GM21423 (cell line): ENCODE results near the gene XYLT1.
"Not testable (repeated sequence)": the region's sequence is repeated elsewhere in the genome, so short reads cannot be mapped to it uniquely, and the experiment has no call there.

ENCODE experiments used
- ATAC-seq: cut with Tn5 transposase; IDR thresholded peaks from one replicate; pipeline ENCODE4 v1.9.1; 2021; ENCODE audit warnings: mild to moderate bottlenecking, moderate library complexity; ENCODE audit not compliant: unreplicated experiment

The XYLT1 gene

GRCh38 chr16:17470908-17471718 lies at the start of gene XYLT1:
TSS of gene XYLT1 (minus strand) at chr16:17470960. CDS start at chr16:17470796, 164 bp downstream.
- no peak for ATAC-seq

- ATAC-seq, result no peak
Measured at GRCh38 chr16:17520111-17520510, 49.4 kb upstream of the XYLT1 start.

- ATAC-seq, result no peak
Measured at GRCh38 chr16:17519101-17519955, 48.6 kb upstream of the XYLT1 start.

DNA sequence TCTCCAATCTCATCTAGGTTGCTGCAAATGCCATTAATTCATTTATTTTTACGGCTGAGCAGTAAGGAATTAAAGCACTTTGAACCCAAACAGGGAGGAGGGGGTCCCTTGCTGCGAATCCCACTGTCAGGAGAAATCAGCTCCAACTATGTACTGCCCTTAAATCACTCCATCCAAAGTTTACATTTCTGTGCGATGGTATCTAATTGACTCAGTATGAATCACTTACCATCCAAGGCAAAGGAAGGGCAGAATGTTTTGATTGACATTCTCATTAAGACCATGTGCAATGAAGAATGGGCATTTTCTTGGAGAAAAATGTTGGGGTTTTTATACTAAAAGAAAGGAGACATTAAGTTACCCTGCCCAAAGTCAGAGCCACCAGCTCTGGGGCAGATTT lies 47.7 kb upstream of the XYLT1 start:
- no peak for ATAC-seq

DNA sequence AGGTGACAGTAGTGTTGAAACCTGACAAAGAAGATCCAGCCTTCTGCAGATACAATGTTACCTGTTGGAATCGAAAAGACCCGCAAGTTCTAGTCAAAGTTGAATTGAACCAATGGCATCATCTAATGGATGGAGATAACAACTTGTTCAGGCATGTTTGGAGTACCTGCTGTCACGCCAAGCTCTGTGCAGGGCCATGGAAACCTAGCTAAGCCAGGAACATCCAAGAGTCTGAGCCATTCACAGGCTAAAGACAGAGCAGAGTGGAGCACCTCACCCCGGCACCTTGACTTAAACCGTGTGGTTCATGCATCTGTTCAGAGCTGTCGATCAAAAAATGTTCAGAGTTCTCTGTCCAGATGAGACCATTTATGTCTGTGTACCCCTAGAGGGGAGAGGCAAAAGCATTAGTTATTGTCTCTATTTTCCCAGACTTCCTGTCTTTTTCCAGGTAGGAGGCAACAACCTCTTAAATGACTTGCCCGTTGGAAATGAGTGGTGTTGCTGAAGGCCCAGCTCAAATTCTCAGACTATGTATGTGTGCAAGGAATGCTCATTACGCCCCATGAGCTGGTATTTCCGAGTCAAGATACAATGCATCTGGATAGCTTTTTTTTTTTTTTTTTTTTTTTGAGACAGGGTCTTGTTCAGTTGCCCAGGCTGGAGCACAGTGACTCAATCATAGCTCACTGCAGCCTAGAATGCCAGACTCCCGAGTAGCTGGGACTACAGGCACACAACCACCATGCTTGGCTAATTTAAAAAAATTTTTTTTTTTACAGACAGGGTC lies 44.9 kb upstream of the XYLT1 start:
- ATAC-seq, result no peak

GRCh38 chr16:17512636-17513220 lies 42.0 kb upstream of the XYLT1 start:
- no peak for ATAC-seq

GRCh38 chr16:17511340-17511739 lies 40.6 kb upstream of the XYLT1 start:
- ATAC-seq, result no peak

GRCh38 chr16:17510567-17510966 lies 39.8 kb upstream of the XYLT1 start:
- ATAC-seq, result no peak

DNA sequence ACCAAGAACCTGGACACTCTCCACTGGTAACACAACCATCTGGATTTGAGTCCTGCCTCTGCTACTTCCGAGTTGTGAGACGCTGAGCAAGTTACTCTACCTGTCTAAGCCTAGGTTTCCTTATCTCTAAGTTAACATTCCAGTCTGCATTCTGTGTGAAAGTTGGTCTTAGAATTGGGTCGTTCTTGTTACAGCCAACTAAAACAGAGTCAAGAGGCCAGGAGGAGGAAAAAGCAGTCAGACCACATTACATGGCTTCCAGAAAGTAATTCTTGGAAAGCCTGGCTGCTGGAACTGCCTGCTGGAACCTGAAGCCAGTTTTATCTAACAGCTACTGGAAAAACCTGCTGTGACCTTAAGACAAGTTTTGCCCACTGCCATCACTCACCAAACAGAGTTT lies 38.4 kb upstream of the XYLT1 start:
- ATAC-seq, result no peak

GRCh38 chr16:17508303-17508702 lies 37.5 kb upstream of the XYLT1 start:
- no peak for ATAC-seq

DNA sequence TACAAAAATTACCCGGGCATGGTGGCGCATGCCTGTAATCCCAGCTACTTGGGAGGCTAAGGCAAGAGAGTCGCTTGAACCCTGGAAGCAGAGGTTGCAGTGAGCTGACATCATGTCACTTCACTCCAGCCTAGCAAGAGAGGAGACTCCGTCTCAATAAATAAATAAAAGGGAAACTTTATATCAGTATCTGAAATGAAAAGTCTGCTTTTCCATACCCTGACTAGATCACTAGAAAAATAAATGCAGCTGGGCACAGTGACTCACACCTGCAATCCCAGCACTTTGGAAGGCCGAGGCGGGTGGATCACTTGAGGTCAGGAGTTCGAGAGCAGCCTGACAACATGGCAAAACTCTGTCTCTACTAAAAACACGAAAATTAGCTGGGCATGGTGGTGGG lies 36.8 kb upstream of the XYLT1 start:
- ATAC-seq, result not testable (repeated sequence)

- ATAC-seq, result not testable (repeated sequence)
Measured at GRCh38 chr16:17505828-17506227, 35.1 kb upstream of the XYLT1 start.

- no peak for ATAC-seq
Measured at GRCh38 chr16:17504050-17504449, 33.3 kb upstream of the XYLT1 start.

- no peak for ATAC-seq
Measured at GRCh38 chr16:17503331-17503730, 32.6 kb upstream of the XYLT1 start.

GRCh38 chr16:17501321-17501720 lies 30.6 kb upstream of the XYLT1 start:
- no peak for ATAC-seq

GRCh38 chr16:17499223-17499902 lies 28.6 kb upstream of the XYLT1 start:
- no peak for ATAC-seq

DNA sequence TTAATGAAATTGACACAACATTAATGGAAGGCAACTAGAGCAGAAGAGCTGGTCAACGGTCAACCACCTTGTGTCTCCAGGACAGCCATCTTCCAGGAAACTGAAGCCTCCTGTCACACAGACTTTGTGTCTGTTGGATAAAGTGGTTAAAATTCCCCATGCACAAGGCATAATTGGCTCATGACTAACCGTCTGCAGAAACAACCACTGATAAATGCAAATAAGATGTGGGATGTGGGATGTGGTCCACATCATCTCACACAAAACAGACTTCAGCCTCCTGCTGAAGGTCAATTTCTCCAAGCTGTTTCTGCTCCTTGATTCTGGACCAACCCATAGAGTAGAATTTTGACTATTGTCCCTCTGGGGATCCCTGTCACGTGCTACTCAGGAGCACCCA lies 26.9 kb upstream of the XYLT1 start:
- ATAC-seq, result no peak

- no peak for ATAC-seq
Measured at GRCh38 chr16:17496891-17497290, 26.1 kb upstream of the XYLT1 start.

DNA sequence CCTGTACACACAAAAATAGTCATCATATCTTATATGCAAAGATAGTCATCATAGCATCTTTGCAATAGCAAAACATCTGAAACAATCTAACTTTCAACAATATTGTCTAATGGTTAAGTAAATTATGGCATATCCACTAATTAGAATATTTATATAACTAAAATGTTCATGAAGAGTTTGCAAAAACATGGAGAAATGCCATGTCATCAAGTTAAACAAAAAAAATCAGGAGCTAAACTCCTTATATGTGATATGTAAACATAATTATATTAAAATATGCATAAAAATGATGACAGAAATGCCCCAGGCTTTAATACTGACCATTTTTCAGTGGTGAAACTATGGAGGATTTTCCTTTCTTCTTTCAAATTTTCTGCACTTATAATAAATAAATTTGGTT lies 22.3 kb upstream of the XYLT1 start:
- no peak for ATAC-seq

- ATAC-seq, result no peak
Measured at GRCh38 chr16:17491140-17491662, 20.4 kb upstream of the XYLT1 start.
